Mesendoderm (in vitro differentiated cells): ENCODE results near the gene NEURL2. TPM values are rescaled to one million over a fixed set of nuclear protein-coding genes. Genes with fewer than 3 reads are reported as not detected.

Experiments
- DNase-seq: peaks from one replicate; pipeline ENCODE4 v3.0.0; 2013
- H2AK5ac ChIP-seq: 2 replicates; pipeline ENCODE4 v1.6.1; 2013; ENCODE audit warnings: low read length, inconsistent platforms
- H2BK120ac ChIP-seq: 2 replicates; pipeline ENCODE4 v1.6.1; 2013; ENCODE audit warnings: low read depth, mild to moderate bottlenecking, low read length, moderate library complexity, mixed read lengths
- H2BK15ac ChIP-seq: replicated peaks from 2 replicates; pipeline ENCODE4 v1.6.1; 2013; ENCODE audit warnings: low read depth, mild to moderate bottlenecking, moderate library complexity
- H2BK5ac ChIP-seq: 2 replicates; pipeline ENCODE4 v1.6.1; 2013; ENCODE audit warnings: low read length, inconsistent platforms
- H3K18ac ChIP-seq: 2 replicates; pipeline ENCODE4 v1.6.1; 2013; ENCODE audit warnings: mild to moderate bottlenecking, low read length, mixed read lengths
- H3K23ac ChIP-seq: one replicate; pipeline ENCODE4 v1.6.1; 2013; ENCODE audit warnings: low read length
- H3K27ac ChIP-seq: 2 replicates; pipeline ENCODE4 v1.5.1; 2013; ENCODE audit warnings: low read depth, mild to moderate bottlenecking, inconsistent platforms, low read length, moderate library complexity
- H3K27me3 ChIP-seq: 2 replicates; pipeline ENCODE4 v1.6.1; 2013; ENCODE audit warnings: low read length, control low read depth, mild to moderate bottlenecking, inconsistent platforms; ENCODE audit not compliant: insufficient read depth, poor library complexity
- H3K36me3 ChIP-seq: 2 replicates; pipeline ENCODE4 v1.6.1; 2013; ENCODE audit warnings: low read length, inconsistent platforms; ENCODE audit not compliant: control insufficient read depth, insufficient read depth
- H3K4ac ChIP-seq: one replicate; pipeline ENCODE4 v1.6.1; 2013; ENCODE audit warnings: low read depth, mild to moderate bottlenecking, low read length, moderate library complexity
- H3K4me1 ChIP-seq: 2 replicates; pipeline ENCODE4 v1.6.1; 2013; ENCODE audit warnings: low read depth, low read length, inconsistent platforms; ENCODE audit not compliant: control insufficient read depth
- H3K4me2 ChIP-seq: 2 replicates; pipeline ENCODE4 v1.6.1; 2013; ENCODE audit warnings: low read length
- H3K4me3 ChIP-seq: 2 replicates; pipeline ENCODE4 v1.5.1; 2013; ENCODE audit warnings: mild to moderate bottlenecking, low read length
- H3K56ac ChIP-seq: one replicate; pipeline ENCODE4 v1.6.1; 2013; ENCODE audit warnings: low read length
- H3K79me1 ChIP-seq: 2 replicates; pipeline ENCODE4 v1.6.1; 2013; ENCODE audit warnings: low read length, inconsistent platforms
- H3K79me2 ChIP-seq: 2 replicates; pipeline ENCODE4 v1.6.1; 2013; ENCODE audit warnings: mild to moderate bottlenecking, low read length; ENCODE audit not compliant: control insufficient read depth, insufficient read depth
- H3K9ac ChIP-seq: 2 replicates; pipeline ENCODE4 v1.6.1; 2013; ENCODE audit warnings: low read length, inconsistent platforms
- H4K5ac ChIP-seq: one replicate; pipeline ENCODE4 v1.6.1; 2013; ENCODE audit warnings: low read length
- H4K8ac ChIP-seq: one replicate; pipeline ENCODE4 v1.6.1; 2013; ENCODE audit warnings: low read depth, mild to moderate bottlenecking, control low read depth, low read length, moderate library complexity
- WGBS: extraction: QIAGEN DNeasy Blood & Tissue Kit; methylation state at CpG from one replicate; pipeline ENCODE4 v1.1.7; 2013; ENCODE audit warnings: low lambda C conversion rate, missing lambda C conversion rate; ENCODE audit not compliant: insufficient coverage; ENCODE audit errors: extremely low coverage; 5-methylcytosine and 5-hydroxymethylcytosine counted together
- polyA plus RNA-seq, 2 experiments: library from polyadenylated mRNA; stranded (reverse); fragments of 200-250 nt; gene quantifications; one replicate each; pipeline ENCODE4 v1.2.3, GENCODE V29; 2013

Gene NEURL2, protein sequence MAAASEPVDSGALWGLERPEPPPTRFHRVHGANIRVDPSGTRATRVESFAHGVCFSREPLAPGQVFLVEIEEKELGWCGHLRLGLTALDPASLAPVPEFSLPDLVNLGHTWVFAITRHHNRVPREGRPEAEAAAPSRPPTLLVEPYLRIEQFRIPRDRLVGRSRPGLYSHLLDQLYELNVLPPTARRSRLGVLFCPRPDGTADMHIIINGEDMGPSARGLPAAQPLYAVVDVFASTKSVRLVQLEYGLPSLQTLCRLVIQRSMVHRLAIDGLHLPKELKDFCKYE
- 2.3 TPM for polyA plus RNA-seq (2013, experiment 1 of 2)
- polyA plus RNA-seq (2013, experiment 2 of 2): 2.2 TPM

- H3K9ac ChIP-seq: peak within 1 kb of the TSS; percentile 88
- no peak within 1 kb of the TSS for H4K5ac ChIP-seq
- no peaks in the 10 kb centered on the region for H3K79me1 ChIP-seq
- peak; percentile 95 for DNase-seq
- no peaks in the 10 kb centered on the region for H3K79me2 ChIP-seq
- H3K4me1 ChIP-seq: no peaks in the 10 kb centered on the region
- H4K8ac ChIP-seq: no peak within 1 kb of the TSS
- peak within 1 kb of the TSS; percentile 96 for H3K56ac ChIP-seq
- H2BK5ac ChIP-seq: no peak within 1 kb of the TSS
- H3K4me2 ChIP-seq: peak within 1 kb of the TSS; percentile 90
- H3K4me3 ChIP-seq: peak within 1 kb of the TSS; percentile 78
- H3K4ac ChIP-seq: peak within 1 kb of the TSS; percentile 43
- H3K27ac ChIP-seq: no peak within 1 kb of the TSS
- H2BK15ac ChIP-seq: no peak within 1 kb of the TSS
- H3K36me3 ChIP-seq: no peaks in the 10 kb centered on the region
- H2BK120ac ChIP-seq: no peak within 1 kb of the TSS
- WGBS: no CpG with 5 or more reads among the region's 78 CpGs
- peak within 1 kb of the TSS; percentile 89 for H3K23ac ChIP-seq
- no peaks in the 10 kb centered on the region for H3K27me3 ChIP-seq
- peak within 1 kb of the TSS; percentile 5 for H3K18ac ChIP-seq
- no peak within 1 kb of the TSS for H2AK5ac ChIP-seq
These were observed at the start of gene NEURL2, which contains the start of gene CTSA for GRCh38 chr20:45890985-45891983. Gene NEURL2, minus strand, starts transcription at chr20:45891208. Its CDS starts 217 bp downstream, at chr20:45890991. Gene CTSA, plus strand, starts transcription at chr20:45891335. Its CDS starts 234 bp downstream, at chr20:45891569.

DNA sequence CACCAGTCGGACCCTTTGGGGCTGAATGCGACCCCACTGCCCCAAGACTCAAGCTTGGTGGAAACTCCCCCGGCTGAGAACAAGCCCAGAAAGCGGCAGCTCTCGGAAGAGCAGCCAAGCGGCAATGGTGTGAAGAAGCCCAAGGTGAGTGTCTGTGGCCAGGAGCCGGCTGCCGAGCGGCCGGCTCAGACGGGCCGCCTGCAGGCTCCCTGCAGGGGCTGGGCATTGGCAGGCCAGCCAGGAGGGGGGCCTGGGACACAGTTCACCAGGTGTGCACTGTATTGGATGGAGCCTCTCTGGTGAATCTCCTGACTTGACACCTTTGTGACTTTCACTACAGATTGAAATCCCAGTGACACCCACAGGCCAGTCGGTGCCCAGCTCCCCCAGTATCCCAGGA is 49.5 kb upstream of the NEURL2 start:
- no peak overlapping the region for H2BK15ac ChIP-seq
- H3K18ac ChIP-seq: no peak overlapping the region
- H3K4ac ChIP-seq: no peak overlapping the region
- peaks cover 2% of the 10 kb centered on the region for H3K4me1 ChIP-seq
- H3K4me3 ChIP-seq: no peak overlapping the region
- H2BK120ac ChIP-seq: no peak overlapping the region
- peaks cover 9% of the 10 kb centered on the region for H3K79me1 ChIP-seq
- H3K4me2 ChIP-seq: no peak overlapping the region
- no peak overlapping the region for H2BK5ac ChIP-seq
- H3K27me3 ChIP-seq: no peaks in the 10 kb centered on the region
- H3K79me2 ChIP-seq: peaks cover 4% of the 10 kb centered on the region
- no peak overlapping the region for H3K9ac ChIP-seq
- H3K27ac ChIP-seq: no peak overlapping the region
- WGBS: no CpG with 5 or more reads among the region's 13 CpGs
- H4K5ac ChIP-seq: no peak overlapping the region
- no peak overlapping the region for H4K8ac ChIP-seq
- H3K36me3 ChIP-seq: peaks cover 25% of the 10 kb centered on the region
- DNase-seq: no peak
- H3K56ac ChIP-seq: no peak overlapping the region
- H2AK5ac ChIP-seq: no peak overlapping the region
- H3K23ac ChIP-seq: no peak overlapping the region

DNA sequence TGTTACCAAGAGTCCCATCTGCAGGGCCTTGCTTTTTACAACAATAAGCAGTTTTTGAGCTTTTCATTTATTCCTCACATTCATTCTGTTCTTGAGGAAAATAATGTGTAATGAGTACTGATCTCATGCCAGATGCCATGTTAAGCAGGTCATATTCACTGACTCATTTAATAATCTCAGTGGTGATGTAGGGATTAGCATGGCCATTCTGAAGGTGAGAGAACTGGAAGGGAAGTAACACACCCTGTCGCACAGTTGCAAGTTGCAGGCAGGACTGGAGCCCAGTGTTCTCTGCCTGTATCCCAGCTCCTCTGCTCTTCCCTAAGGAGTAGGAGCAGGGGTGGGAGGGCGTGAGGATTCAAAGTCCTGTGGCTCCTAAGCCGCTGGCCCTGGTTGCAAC is 49.0 kb upstream of the NEURL2 start:
- Histone ChIP-seq H3K4ac (no peak overlapping the region), H3K4me2 (no peak overlapping the region), H3K27me3 (no peaks in the 10 kb centered on the region), H3K4me1 (peaks cover 2% of the 10 kb centered on the region), H3K4me3 (no peak overlapping the region), H3K23ac (no peak overlapping the region), H3K9ac (no peak overlapping the region), H3K18ac (no peak overlapping the region), H3K79me2 (peaks cover 7% of the 10 kb centered on the region), H4K8ac (no peak overlapping the region), H2BK120ac (no peak overlapping the region), H3K79me1 (peaks cover 9% of the 10 kb centered on the region), H2AK5ac (no peak overlapping the region), H4K5ac (no peak overlapping the region), H3K56ac (no peak overlapping the region), H3K27ac (no peak overlapping the region), H2BK5ac (no peak overlapping the region), H2BK15ac (no peak overlapping the region), H3K36me3 (peaks cover 25% of the 10 kb centered on the region)
- WGBS: no CpG with 5 or more reads among the region's 3 CpGs
- DNase-seq: no peak

DNA sequence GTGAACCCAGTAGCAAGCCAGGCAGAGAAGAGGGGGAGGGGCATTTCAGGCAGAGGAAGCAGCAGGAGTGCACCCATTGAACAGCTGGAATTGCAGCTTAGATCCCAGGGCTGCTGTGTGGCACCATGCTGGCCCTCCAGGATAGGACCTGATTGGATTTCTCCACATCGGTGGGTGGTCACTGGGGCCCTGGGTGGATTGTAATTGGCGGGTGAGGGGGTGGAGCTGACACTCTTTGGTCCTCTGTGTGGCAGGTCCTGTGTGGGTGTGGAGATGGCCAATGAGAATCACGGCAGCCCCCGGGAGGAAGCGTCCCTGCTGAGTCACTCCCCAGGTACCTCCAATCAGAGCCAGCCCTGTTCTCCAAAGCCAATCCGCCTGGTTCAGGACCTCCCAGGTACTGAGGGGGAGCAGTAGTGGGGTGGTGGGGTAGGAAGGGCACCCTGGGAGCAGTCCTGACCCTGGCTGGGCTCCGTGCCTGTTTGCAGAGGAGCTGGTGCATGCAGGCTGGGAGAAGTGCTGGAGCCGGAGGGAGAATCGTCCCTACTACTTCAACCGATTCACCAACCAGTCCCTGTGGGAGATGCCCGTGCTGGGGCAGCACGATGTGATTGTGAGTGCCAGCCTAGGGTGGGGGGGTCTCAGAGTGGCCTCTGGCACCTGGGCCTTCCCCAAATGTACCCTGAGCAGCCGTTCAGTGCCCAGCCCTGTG is 47.9 kb upstream of the NEURL2 start:
- no CpG with 5 or more reads among the region's 13 CpGs for WGBS
- peak; percentile 65 for DNase-seq
- H3K4ac ChIP-seq: no peak overlapping the region
- H2BK15ac ChIP-seq: no peak overlapping the region
- H3K79me2 ChIP-seq: peaks cover 7% of the 10 kb centered on the region
- no peak overlapping the region for H3K9ac ChIP-seq
- no peak overlapping the region for H3K56ac ChIP-seq
- H4K5ac ChIP-seq: no peak overlapping the region
- peaks cover 15% of the 10 kb centered on the region for H3K36me3 ChIP-seq
- peaks cover 2% of the 10 kb centered on the region for H3K4me1 ChIP-seq
- no peak overlapping the region for H3K4me2 ChIP-seq
- peaks cover 9% of the 10 kb centered on the region for H3K79me1 ChIP-seq
- H2AK5ac ChIP-seq: no peak overlapping the region
- H3K18ac ChIP-seq: no peak overlapping the region
- H3K4me3 ChIP-seq: no peak overlapping the region
- H2BK5ac ChIP-seq: no peak overlapping the region
- no peak overlapping the region for H3K23ac ChIP-seq
- H2BK120ac ChIP-seq: no peak overlapping the region
- no peaks in the 10 kb centered on the region for H3K27me3 ChIP-seq
- no peak overlapping the region for H3K27ac ChIP-seq
- H4K8ac ChIP-seq: no peak overlapping the region

GRCh38 chr20:45937765-45938164 is 46.8 kb upstream of the NEURL2 start:
- Histone ChIP-seq H4K8ac (no peak overlapping the region), H3K36me3 (peaks cover 10% of the 10 kb centered on the region), H3K79me2 (peaks cover 7% of the 10 kb centered on the region), H3K56ac (no peak overlapping the region), H2BK15ac (no peak overlapping the region), H4K5ac (no peak overlapping the region), H3K4me1 (peaks cover 5% of the 10 kb centered on the region), H2BK5ac (no peak overlapping the region), H3K79me1 (peaks cover 11% of the 10 kb centered on the region), H3K23ac (no peak overlapping the region), H3K4me3 (no peak overlapping the region), H2AK5ac (no peak overlapping the region), H3K18ac (no peak overlapping the region), H3K4me2 (no peak overlapping the region), H3K4ac (no peak overlapping the region), H3K27me3 (no peaks in the 10 kb centered on the region), H3K27ac (no peak overlapping the region), H2BK120ac (no peak overlapping the region), H3K9ac (no peak overlapping the region)
- no CpG with 5 or more reads among the region's 2 CpGs for WGBS
- DNase-seq: peak; percentile 16
